Measurements from ENCODE around the gene ZNF516. TPM values are rescaled to one million over a fixed set of nuclear protein-coding genes. Genes with fewer than 3 reads are reported as not detected.

Gene ZNF516
- total RNA-seq, 2 experiments from 2014 or later, result 2.7 to 4.8 TPM

- Mint-ChIP-seq H3K27ac (no peak overlapping the region), H3K4me1 (ENCODE audit: low read depth) (peaks cover 19% of the 10 kb centered on the region), H3K4me3 (no peak overlapping the region), H3K27me3 (peaks cover 20% of the 10 kb centered on the region), H3K36me3 (no peaks in the 10 kb centered on the region), H3K9me3 (no peaks in the 10 kb centered on the region)
- CTCF ChIA-PET, result no interaction called here
- intact Hi-C loops (cut with micrococcal nuclease), result no loop called here
- POLR2A ChIA-PET, result no interaction called here
- no peak for DNase-seq
Measured at GRCh38 chr18:76472829-76473228, 22.2 kb downstream of the ZNF516 start.

GRCh38 chr18:76471593-76471992 is 23.4 kb downstream of the ZNF516 start:
- ChIA-PET POLR2A (no interaction called here), CTCF (no interaction called here)
- Mint-ChIP-seq H3K9me3 (no peaks in the 10 kb centered on the region), H3K36me3 (no peaks in the 10 kb centered on the region), H3K4me1 (ENCODE audit: low read depth) (peaks cover 20% of the 10 kb centered on the region), H3K27ac (no peak overlapping the region), H3K27me3 (peaks cover 19% of the 10 kb centered on the region), H3K4me3 (no peak overlapping the region)
- intact Hi-C loops (cut with micrococcal nuclease), result no loop called here
- DNase-seq, result no peak

DNA sequence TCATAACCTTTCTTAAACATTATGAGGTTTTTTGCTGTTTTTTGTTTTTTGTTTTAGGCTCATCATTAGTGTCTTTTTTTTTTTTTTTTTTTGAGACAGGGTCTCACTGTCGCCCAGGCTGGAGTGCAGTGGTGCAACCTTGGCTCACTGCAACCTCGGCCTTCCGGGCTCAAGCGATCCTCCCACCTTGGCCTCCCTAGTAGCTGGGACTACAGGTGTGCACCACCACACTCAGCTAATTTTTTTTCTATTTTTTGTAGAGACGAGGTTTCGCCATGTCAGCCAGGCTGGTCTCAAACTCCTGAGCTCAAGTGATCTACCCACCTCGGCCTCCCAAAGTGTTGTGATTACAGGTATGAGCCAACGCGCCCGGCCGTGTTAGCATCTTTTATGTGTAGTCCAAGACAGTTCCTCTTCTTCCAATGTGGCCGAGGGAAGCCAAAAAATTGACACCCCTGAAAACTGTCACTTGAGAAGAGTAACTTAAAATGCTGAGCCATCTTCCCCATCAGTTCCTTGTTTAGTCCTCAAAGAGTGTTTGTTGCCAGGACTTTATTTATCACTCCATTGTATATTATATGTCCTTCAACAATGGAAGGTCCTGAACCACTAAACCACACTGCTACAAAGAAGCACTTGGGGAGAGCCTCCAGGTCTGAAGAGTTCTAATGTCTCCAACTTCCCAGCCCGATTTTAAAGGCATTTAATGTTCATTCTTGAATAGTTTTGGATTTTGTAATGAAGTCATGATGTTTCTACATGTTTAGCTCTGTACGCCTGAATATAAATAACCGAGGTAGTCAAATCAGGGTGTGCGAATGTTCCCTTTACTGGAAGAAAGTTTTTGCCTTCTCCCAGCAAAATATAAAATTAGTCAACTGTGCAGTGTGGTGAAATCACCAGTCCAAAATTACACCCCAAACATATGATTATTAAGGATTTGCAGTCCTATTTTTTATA is 26.4 kb downstream of the ZNF516 start:
- intact Hi-C loops (cut with micrococcal nuclease), result no loop called here
- H3K4me1 Mint-ChIP-seq (ENCODE audit: low read depth), result peaks cover 15% of the 10 kb centered on the region
- ChIA-PET POLR2A (no interaction called here), CTCF (no interaction called here)
- no peak overlapping the region for H3K27ac Mint-ChIP-seq
- peaks cover 15% of the 10 kb centered on the region for H3K27me3 Mint-ChIP-seq
- H3K9me3 Mint-ChIP-seq, result no peaks in the 10 kb centered on the region
- no peaks in the 10 kb centered on the region for H3K36me3 Mint-ChIP-seq
- no peak overlapping the region for H3K4me3 Mint-ChIP-seq
- DNase-seq, result no peak

DNA sequence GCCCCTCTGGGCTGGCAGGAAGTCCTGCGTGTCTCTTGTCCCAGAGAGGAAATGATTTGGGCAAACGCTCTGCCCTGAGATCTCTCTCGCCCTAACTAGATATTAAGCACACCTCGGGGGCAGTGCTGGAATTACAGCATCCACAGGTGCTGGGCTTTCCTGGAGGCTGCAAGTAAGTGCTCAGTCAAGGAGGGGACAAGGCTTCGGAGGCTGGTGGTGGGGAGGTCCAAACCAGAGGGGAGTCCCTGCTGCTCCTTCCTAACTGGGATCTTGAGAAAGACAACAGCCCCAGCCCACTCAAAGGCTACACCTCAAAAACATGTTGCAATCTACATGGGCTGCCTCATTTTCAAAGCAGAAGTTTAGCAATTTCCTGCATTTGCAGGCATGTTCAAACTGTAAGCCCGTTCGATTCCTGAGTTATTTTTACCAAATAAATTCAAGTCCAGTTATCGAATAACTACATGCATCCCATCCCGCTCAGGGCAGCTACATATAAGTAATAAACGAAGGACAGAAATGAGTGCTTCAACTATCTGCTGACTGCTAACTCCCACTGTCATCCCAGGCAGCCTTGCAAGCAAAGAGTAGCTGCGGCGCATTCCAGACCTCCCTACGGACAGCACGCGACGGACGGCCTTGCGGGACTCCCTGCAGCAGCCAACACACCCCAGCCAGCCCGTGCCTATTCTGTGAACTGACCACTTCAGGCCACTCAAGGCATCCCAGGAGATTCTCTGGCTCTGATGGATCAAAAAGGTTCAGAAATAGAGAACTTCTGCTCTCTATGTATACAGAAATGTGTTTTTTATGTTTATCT is 27.5 kb downstream of the ZNF516 start:
- POLR2A ChIA-PET, result no interaction called here
- Mint-ChIP-seq H3K4me3 (no peak overlapping the region), H3K27me3 (peaks cover 15% of the 10 kb centered on the region), H3K27ac (no peak overlapping the region), H3K36me3 (no peaks in the 10 kb centered on the region), H3K9me3 (no peaks in the 10 kb centered on the region), H3K4me1 (ENCODE audit: low read depth) (peaks cover 15% of the 10 kb centered on the region)
- CTCF ChIA-PET, result no interaction called here
- intact Hi-C loops (cut with micrococcal nuclease), result no loop called here
- DNase-seq, result no peak

- ChIA-PET POLR2A (no interaction called here), CTCF (no interaction called here)
- Mint-ChIP-seq H3K27ac (no peak overlapping the region), H3K36me3 (no peaks in the 10 kb centered on the region), H3K4me3 (no peak overlapping the region), H3K4me1 (ENCODE audit: low read depth) (peaks cover 15% of the 10 kb centered on the region), H3K9me3 (no peaks in the 10 kb centered on the region), H3K27me3 (peaks cover 9% of the 10 kb centered on the region)
- intact Hi-C loops (cut with micrococcal nuclease), result no loop called here
- DNase-seq, result no peak
Measured at GRCh38 chr18:76466410-76466991, 28.5 kb downstream of the ZNF516 start.

GRCh38 chr18:76465630-76466409 is 29.2 kb downstream of the ZNF516 start:
- intact Hi-C loops (cut with micrococcal nuclease), result no loop called here
- H3K9me3 Mint-ChIP-seq, result no peaks in the 10 kb centered on the region

DNA sequence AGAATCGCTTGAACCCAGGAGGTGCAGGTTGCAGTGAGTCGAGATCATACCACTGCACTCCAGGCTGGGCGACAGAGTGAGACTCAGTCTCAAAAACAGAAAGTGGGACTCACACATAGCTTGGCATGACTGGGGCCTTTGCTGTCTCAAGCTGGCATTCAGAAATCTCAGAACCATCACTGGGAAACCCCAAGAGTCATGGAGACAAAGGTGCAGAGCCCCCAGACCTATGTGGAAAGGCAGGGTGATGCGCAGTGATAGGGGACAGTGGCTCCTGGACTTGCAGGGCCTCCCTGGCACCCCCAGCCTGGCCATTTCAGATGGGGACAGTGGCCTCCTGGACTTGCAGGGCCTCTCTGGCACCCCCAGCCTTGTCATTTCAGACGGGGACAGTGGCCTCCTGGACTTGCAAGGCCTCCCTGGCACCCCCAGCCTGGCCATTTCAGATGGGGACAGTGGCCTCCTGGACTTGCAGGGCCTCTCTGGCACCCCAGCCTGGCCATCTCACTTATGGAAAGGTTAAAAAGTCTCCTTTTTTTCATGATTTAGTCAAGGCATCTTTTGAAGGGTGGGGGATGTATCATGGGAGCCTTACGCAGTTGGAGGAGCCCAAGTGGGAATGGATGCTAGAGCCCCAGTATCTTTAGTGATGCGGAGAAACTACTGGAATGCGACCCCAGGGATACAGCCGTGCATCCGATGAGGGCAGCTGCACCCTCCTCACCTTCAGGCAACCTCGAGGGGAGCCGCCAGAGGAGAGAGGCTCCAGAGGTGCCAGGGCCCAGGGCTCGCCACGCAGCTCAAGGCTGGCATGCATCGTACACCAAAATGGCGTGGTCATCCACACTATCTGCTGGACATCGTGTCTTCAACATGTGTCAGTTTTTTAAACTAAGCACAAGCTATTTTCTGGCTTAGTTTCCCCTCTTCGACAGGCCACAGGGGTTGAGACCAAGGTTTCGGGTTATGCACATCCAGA is 30.5 kb downstream of the ZNF516 start:
- Mint-ChIP-seq H3K9me3 (no peaks in the 10 kb centered on the region), H3K4me1 (ENCODE audit: low read depth) (peaks cover 15% of the 10 kb centered on the region), H3K27me3 (peaks cover 6% of the 10 kb centered on the region), H3K27ac (no peak overlapping the region), H3K4me3 (no peak overlapping the region), H3K36me3 (no peaks in the 10 kb centered on the region)
- intact Hi-C loops (cut with micrococcal nuclease), result no loop called here
- DNase-seq, result no peak
- POLR2A ChIA-PET, result no interaction called here
- CTCF ChIA-PET, result no interaction called here

More at GRCh38 chr18:76465630-76466409, 29.2 kb downstream of the ZNF516 start:
- peaks cover 9% of the 10 kb centered on the region for H3K27me3 Mint-ChIP-seq
- no peak for DNase-seq
- peaks cover 15% of the 10 kb centered on the region for H3K4me1 Mint-ChIP-seq (ENCODE audit: low read depth)
- ChIA-PET CTCF (no interaction called here), POLR2A (no interaction called here)
- no peak overlapping the region for H3K4me3 Mint-ChIP-seq
- H3K27ac Mint-ChIP-seq, result no peak overlapping the region
- H3K36me3 Mint-ChIP-seq, result no peaks in the 10 kb centered on the region

DNA sequence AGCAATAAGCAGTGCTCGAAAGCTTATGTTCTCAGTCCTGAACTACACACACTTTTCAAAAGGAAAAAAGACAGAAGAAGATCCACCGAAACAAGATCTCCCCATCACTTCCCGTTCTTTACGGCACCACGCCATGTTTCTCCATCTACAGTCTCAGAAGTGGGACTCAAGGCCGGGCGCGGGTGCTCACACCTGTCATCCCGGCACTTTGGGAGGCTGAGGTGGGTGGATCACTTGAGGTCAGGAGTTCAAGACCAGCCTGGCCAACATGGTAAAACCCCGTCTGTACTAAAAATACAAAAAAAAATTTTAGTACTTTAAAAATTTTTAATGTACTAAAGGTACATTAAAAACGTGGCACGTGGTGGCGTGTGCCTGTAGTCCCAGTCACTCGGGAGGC is 31.2 kb downstream of the ZNF516 start:
- ChIA-PET CTCF (no interaction called here), POLR2A (no interaction called here)
- no peak overlapping the region for H3K4me3 Mint-ChIP-seq
- intact Hi-C loops (cut with micrococcal nuclease), result no loop called here
- H3K36me3 Mint-ChIP-seq, result no peaks in the 10 kb centered on the region
- H3K27ac Mint-ChIP-seq, result no peak overlapping the region
- DNase-seq, result no peak
- peaks cover 15% of the 10 kb centered on the region for H3K4me1 Mint-ChIP-seq (ENCODE audit: low read depth)
- peaks cover 6% of the 10 kb centered on the region for H3K27me3 Mint-ChIP-seq
- H3K9me3 Mint-ChIP-seq, result no peaks in the 10 kb centered on the region

GRCh38 chr18:76463358-76463757 is 31.7 kb downstream of the ZNF516 start:
- no peak for DNase-seq
- intact Hi-C loops (cut with micrococcal nuclease), result no loop called here
- Mint-ChIP-seq H3K27me3 (peaks cover 4% of the 10 kb centered on the region), H3K36me3 (no peaks in the 10 kb centered on the region), H3K9me3 (no peaks in the 10 kb centered on the region), H3K27ac (no peak overlapping the region), H3K4me1 (ENCODE audit: low read depth) (peaks cover 15% of the 10 kb centered on the region), H3K4me3 (no peak overlapping the region)
- ChIA-PET POLR2A (no interaction called here), CTCF (no interaction called here)

- Mint-ChIP-seq H3K27ac (no peak overlapping the region), H3K27me3 (no peaks in the 10 kb centered on the region), H3K4me1 (ENCODE audit: low read depth) (peaks cover 5% of the 10 kb centered on the region), H3K9me3 (no peaks in the 10 kb centered on the region), H3K4me3 (no peak overlapping the region), H3K36me3 (no peaks in the 10 kb centered on the region)
- ChIA-PET CTCF (no interaction called here), POLR2A (no interaction called here)
- DNase-seq, result no peak
- intact Hi-C loops (cut with micrococcal nuclease), result no loop called here
Measured at GRCh38 chr18:76462326-76462694, 32.7 kb downstream of the ZNF516 start.

- ChIA-PET CTCF (no interaction called here), POLR2A (no interaction called here)
- no peaks in the 10 kb centered on the region for H3K36me3 Mint-ChIP-seq
- no peak for DNase-seq
- no peak overlapping the region for H3K4me3 Mint-ChIP-seq
- no peaks in the 10 kb centered on the region for H3K27me3 Mint-ChIP-seq
- H3K9me3 Mint-ChIP-seq, result no peaks in the 10 kb centered on the region
- H3K4me1 Mint-ChIP-seq (ENCODE audit: low read depth), result peaks cover 4% of the 10 kb centered on the region
- intact Hi-C loops (cut with micrococcal nuclease), result no loop called here
- no peak overlapping the region for H3K27ac Mint-ChIP-seq
Measured at GRCh38 chr18:76461692-76462325, 33.2 kb downstream of the ZNF516 start.
